ENCODE measurements around the gene RPS2.
"Not testable (repeated sequence)": the region's sequence is repeated elsewhere in the genome, so short reads cannot be mapped to it uniquely, and the experiment has no call there.

Gene RPS2

DNA sequence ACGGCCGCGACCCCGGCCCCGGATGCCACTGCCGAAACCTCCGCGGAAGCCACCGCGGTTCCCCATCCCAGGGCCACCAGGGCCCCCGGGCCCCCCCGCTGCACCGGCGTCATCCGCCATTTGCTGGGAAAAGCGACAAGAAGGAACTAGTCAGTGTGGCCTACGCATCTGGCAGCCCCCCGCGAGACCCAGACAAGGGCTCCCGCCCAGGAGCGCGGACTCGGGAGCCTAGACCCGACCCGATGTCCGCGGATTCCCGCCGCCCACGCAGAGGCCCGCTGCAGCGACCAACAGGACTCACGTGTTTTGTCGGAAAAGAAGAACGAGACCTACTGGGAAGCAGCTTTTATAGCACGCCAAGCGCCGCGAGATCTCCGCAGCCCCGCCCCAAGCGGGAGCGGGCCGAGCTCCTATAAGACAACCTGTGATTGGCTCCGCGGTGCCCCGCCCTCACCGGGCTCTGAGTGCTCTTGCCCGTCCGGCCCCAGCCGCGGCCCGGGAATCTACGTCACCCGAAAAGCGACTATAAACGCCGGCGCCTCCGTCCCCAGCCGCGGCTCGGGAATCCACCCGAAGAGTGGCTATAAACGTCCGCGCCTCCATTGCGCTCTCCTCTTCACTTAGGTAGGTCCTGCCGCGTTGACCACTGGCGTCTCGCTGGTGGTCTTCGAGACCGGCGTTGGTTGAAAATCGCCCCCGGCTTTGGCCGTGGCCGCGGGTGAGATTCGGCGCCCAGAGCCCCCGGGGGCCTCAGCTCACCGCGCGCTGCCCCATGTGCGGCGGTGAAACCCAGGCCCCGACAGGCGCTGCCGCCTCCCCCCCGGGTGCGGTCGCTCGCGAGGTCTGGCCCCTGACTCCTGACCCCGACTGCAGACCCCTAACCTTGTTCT lies at the start of gene RPS2:
TSS of gene RPS2 (minus strand) at position 321 of the 890 bp plus-strand sequence. CDS start at position 120, 201 bp downstream.
- DNase-seq (ENCODE audit: low read depth), result peak; percentile 98
- TF ChIP-seq, protein P1, sequence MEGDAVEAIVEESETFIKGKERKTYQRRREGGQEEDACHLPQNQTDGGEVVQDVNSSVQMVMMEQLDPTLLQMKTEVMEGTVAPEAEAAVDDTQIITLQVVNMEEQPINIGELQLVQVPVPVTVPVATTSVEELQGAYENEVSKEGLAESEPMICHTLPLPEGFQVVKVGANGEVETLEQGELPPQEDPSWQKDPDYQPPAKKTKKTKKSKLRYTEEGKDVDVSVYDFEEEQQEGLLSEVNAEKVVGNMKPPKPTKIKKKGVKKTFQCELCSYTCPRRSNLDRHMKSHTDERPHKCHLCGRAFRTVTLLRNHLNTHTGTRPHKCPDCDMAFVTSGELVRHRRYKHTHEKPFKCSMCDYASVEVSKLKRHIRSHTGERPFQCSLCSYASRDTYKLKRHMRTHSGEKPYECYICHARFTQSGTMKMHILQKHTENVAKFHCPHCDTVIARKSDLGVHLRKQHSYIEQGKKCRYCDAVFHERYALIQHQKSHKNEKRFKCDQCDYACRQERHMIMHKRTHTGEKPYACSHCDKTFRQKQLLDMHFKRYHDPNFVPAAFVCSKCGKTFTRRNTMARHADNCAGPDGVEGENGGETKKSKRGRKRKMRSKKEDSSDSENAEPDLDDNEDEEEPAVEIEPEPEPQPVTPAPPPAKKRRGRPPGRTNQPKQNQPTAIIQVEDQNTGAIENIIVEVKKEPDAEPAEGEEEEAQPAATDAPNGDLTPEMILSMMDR (conservative IDR thresholded peaks at IDR 0.05; ENCODE audit: low read length), result no peak

DNA sequence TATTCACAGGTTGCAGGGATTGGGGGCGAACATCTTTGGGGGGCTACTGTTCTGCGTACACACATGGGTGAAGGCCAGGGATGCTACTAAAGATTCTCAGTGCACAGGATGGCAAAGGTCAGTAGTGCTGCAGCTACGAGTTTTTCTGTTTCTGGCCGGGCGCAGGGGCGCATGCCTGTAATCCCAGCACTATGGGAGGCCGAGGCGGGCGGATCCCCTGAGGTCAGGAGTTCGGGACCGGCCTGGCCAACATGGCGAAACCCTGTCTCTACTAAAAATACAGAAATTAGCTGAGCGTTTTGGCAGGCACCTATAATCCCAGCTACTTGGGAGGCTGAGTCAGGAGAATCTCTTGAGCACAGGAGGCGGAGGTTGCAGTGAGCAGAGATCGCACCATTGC lies 48.9 kb upstream of the RPS2 start:
- no peak overlapping the region for H3K4me3 ChIP-seq (ENCODE audit: low read length)
- DNase-seq (ENCODE audit: low read depth), result no peak
- TF ChIP-seq, protein P1 (conservative IDR thresholded peaks at IDR 0.05; ENCODE audit: low read length), result no peak

More for the DNA sequence above, at the start of gene RPS2:
- H3K4me3 ChIP-seq (ENCODE audit: low read length), result peak within 1 kb of the TSS; percentile 90

DNA sequence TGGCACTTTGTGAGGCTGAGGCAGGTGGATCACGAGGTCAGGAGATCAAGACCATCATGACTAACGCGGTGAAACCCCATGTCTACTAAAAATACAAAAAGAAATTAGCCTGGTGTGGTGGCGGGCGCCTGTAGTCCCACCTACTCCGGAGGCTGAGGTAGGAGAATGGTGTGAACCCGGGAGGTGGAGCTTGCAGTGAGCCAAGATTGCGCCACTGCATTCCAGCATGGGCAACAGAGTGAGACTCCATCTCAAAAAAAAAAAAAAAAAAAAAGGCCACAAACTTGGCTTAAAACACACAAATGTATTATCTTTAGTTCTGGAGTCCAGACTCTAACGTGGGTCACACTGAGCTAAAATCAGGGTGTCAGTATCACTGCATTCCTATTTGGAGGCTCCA lies 47.1 kb upstream of the RPS2 start:
- not testable (repeated sequence) for DNase-seq (ENCODE audit: low read depth); H3K4me3 ChIP-seq (ENCODE audit: low read length)

DNA sequence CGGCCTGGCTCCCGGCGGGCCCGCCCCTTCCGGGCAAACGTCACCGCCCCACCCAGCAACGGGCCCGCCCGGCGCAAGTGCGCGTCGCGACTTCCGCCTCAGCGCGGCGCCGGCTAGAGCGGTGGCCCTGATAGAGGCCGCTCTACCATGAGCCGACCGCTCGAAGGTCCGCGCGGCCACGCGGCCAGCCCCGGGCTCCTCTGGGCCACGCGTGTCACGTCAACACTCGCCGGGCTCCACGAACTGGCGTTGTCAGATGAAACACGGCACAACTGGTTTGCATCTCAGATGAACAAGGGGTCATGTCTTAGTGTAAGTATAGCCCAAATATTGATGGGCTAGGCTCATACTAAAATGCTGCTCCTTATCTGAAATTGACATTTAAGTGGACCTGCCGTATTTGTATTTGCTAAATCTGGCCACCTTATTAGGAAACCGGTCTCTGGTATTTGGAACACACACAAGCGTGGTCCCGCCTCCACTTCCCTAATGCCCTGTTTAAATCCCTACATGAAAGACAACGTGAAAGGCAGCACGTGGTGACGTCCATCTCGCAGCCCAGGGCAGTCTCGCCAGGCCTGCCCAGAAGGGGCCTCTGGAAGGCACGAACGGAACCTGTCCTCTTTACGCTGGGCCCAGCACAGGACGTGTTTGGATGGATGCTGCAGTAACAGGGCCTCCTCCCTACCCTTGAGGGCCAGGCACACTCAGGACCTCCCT lies 45.3 kb upstream of the RPS2 start, which contains the start of gene ZNF598:
TSS of gene ZNF598 (minus strand) at position 31 of the 720 bp plus-strand sequence.
- peak; percentile 87 for DNase-seq (ENCODE audit: low read depth)

DNA sequence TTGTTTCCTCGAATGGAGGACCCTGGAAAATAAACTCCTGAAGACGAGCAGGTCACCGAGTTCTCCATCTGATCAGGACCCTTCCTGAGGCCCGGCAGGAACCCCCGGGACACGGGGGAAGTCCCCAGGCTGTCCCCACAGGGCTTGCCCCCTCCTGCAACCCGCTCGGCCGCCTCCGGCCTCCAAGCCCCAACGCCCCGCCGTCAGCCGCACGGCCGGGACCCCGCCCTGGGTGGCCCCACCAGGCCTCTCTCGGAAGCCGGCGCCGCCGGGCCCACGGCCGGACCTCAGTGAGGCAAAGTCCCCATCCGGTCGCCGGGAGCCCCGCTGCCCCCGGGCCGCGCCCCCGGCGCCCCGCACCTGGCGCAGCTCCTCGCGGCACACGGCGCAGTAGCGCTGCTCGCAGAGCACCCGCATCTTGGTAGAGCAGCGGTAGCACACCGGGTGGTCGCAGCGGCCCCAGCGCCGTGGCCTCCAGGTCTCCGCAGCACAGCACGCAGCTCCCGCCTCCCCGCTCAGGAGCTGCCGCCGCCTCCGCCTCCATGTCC lies 44.6 kb upstream of the RPS2 start:
- DNase-seq (ENCODE audit: low read depth), result no peak
- TF ChIP-seq, protein P1 (conservative IDR thresholded peaks at IDR 0.05; ENCODE audit: low read length), result no peak
- peak overlapping the region; percentile 86 for H3K4me3 ChIP-seq (ENCODE audit: low read length)

More for the DNA sequence above, 45.3 kb upstream of the RPS2 start, which contains the start of gene ZNF598:
- H3K4me3 ChIP-seq (ENCODE audit: low read length), result peak within 1 kb of the TSS; percentile 86
- TF ChIP-seq, protein P1 (conservative IDR thresholded peaks at IDR 0.05; ENCODE audit: low read length), result no peak

DNA sequence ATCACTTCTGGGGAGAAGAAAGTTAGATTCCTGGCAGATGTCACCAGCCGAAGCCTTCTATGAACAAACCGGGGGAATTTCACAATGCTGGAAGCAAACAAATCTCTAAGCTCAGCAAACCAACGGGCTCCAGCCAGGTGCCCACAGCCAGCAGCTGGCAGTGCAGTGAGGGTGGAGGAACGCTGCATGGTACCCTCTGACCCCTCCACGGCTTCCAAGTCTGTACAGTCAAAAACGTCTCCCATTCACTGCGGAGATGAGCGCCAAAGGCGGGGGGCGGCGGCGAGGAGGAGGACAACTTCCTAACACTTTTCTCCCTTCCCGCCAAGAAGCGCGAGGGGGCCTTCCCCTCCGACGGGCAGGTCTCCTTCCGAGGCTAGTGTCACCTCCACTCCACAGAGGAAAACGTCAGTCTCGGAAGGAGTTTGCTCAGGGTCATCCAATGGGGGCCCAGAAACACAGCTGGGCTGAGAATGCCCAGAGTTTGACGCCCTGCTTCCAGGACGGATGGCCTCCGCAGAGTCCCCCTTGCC lies 44.1 kb upstream of the RPS2 start:
- H3K4me3 ChIP-seq (ENCODE audit: low read length), result peak overlapping the region; percentile 86
- DNase-seq (ENCODE audit: low read depth), result peak; percentile 62
- TF ChIP-seq, protein P1 (conservative IDR thresholded peaks at IDR 0.05; ENCODE audit: low read length), result no peak

DNA sequence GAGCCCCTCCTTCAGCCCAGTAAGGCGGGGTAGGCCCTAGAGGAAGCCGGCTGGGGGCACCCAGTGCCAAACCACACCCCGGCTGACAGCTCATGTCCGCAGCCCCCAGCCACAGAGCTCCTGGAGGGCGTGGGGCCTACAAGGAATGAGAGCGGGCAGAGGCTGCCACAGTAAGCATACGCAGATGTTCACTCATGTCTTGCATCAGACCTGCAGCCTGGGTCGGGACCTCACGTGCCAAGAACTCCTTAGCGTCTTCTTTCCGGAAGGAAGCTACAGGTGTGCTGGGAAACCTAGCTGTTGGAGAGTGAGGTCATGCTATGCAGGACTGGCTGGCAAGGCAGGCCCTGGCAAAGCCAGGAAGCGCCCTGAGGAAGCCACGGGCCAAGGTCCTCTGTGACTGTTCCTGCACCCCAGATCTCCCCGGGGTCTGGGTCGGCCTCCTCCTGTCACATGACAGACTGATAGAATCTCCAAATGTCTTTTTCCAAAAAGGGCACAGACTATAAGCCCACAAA lies 43.4 kb upstream of the RPS2 start:
- H3K4me3 ChIP-seq (ENCODE audit: low read length), result peak overlapping the region; percentile 86
- TF ChIP-seq, protein P1 (conservative IDR thresholded peaks at IDR 0.05; ENCODE audit: low read length), result no peak
- DNase-seq (ENCODE audit: low read depth), result peak; percentile 94
